A673 (cell line): ENCODE data around the gene UBAP2L.

Experiments
- EZH2 ChIP-seq: fragments of 200-600 bp; sonication (generic); IDR thresholded peaks from 2 replicates; pipeline ENCODE4 v1.6.1; 2017; ENCODE audit warnings: borderline replicate concordance, low read depth, mild to moderate bottlenecking, mixed read lengths, antibody characterized with exemption, low read length; ENCODE audit not compliant: poor library complexity, severe bottlenecking
- TF ChIP-seq, protein P1 (sequence below): fragments of 300-800, 200-600 bp; sonication (generic); conservative IDR thresholded peaks from 2 replicates; pipeline ENCODE4 v1.5.1; 2017; ENCODE audit warnings: low read depth, mild to moderate bottlenecking, antibody characterized with exemption, low read length, moderate library complexity, mixed read lengths

DNA sequence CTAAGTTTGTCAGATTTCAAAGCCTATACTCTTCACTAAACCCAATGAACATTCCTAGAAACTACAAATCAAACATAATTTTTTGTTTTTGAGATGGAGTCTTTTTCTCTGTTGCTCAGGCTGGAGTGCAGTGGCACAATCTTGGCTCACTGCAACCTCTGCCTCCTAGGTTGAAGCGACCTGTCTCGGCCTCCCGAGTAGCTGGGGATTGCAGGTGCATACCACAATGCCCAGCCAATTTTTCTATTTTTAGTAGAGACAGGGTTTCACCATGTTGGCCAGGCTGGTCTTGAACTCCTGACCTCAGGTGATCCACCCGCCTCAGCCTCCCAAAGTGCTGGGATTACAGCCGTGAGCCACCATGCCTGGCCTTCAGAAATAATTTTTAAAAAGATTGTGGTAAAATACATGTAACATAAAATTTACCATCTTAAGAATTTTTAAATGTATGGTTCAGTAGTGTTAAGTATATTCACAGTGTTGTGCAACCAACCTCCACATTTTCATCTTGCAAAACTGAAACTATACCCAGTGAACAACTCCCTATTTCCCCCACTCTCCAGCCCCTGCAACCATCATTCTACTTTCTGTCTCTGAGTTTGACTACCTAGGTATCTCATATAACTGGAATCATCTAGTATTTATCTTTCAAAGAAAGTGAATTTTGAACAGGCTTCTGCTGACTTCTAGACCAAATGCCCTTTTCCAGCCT, 11.9 kb upstream of the UBAP2L start:
- TF ChIP-seq, protein P1, sequence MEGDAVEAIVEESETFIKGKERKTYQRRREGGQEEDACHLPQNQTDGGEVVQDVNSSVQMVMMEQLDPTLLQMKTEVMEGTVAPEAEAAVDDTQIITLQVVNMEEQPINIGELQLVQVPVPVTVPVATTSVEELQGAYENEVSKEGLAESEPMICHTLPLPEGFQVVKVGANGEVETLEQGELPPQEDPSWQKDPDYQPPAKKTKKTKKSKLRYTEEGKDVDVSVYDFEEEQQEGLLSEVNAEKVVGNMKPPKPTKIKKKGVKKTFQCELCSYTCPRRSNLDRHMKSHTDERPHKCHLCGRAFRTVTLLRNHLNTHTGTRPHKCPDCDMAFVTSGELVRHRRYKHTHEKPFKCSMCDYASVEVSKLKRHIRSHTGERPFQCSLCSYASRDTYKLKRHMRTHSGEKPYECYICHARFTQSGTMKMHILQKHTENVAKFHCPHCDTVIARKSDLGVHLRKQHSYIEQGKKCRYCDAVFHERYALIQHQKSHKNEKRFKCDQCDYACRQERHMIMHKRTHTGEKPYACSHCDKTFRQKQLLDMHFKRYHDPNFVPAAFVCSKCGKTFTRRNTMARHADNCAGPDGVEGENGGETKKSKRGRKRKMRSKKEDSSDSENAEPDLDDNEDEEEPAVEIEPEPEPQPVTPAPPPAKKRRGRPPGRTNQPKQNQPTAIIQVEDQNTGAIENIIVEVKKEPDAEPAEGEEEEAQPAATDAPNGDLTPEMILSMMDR: no peak
- no peak for TF ChIP-seq EZH2
